GM23338 (cell line): ENCODE results near the gene CUL7. TPM values are rescaled to one million over a fixed set of nuclear protein-coding genes. Genes with fewer than 3 reads are reported as not detected.

Experiments
- ATAC-seq: fragments of 200-7000 bp; cut with Tn5 transposase; 3 replicates; pipeline ENCODE4 v1.9.1; 2020
- DNase-seq: peaks from one replicate; pipeline ENCODE4 v3.0.0-alpha.2; 2015; ENCODE audit warnings: low spot score
- H2AFZ ChIP-seq: fragments of 200-600 bp; sonication (generic); 2 replicates; pipeline ENCODE4 v1.8.0; 2016; ENCODE audit warnings: antibody characterized with exemption, mild to moderate bottlenecking, moderate library complexity
- H3F3A ChIP-seq: fragments of 200-600 bp; sonication (generic); replicated peaks from 2 replicates; pipeline ENCODE4 v1.8.0; 2017; ENCODE audit warnings: antibody characterized with exemption, mixed run types, low read depth
- H3K27ac ChIP-seq: fragments of 200-600 bp; sonication (generic); 2 replicates; pipeline ENCODE4 v1.6.1; 2016; ENCODE audit warnings: low read depth
- H3K27me3 ChIP-seq: fragments of 200-600 bp; sonication (generic); 2 replicates; pipeline ENCODE4 v1.8.0; 2016; ENCODE audit warnings: mild to moderate bottlenecking, mixed run types, moderate library complexity; ENCODE audit not compliant: insufficient read depth
- H3K36me3 ChIP-seq: fragments of 200-600 bp; sonication (generic); 2 replicates; pipeline ENCODE4 v1.8.0; 2016; ENCODE audit warnings: mild to moderate bottlenecking; ENCODE audit not compliant: insufficient read depth
- H3K4me1 ChIP-seq: fragments of 200-600 bp; sonication (generic); 2 replicates; pipeline ENCODE4 v1.8.0; 2016; ENCODE audit warnings: mild to moderate bottlenecking, moderate library complexity; ENCODE audit not compliant: insufficient read depth
- H3K4me2 ChIP-seq: fragments of 200-600 bp; sonication (generic); 2 replicates; pipeline ENCODE4 v1.7.1; 2017; ENCODE audit warnings: mixed run types
- H3K4me3 ChIP-seq: fragments of 200-600 bp; sonication (generic); 2 replicates; pipeline ENCODE4 v1.6.1; 2016; ENCODE audit warnings: mixed run types
- H3K79me2 ChIP-seq: fragments of 200-600 bp; sonication (generic); replicated peaks from 2 replicates; pipeline ENCODE4 v1.8.0; 2017; ENCODE audit warnings: mild to moderate bottlenecking; ENCODE audit not compliant: insufficient read depth
- H3K9me2 ChIP-seq: fragments of 200-600 bp; sonication (generic); 2 replicates; pipeline ENCODE4 v1.8.0; 2017; ENCODE audit not compliant: insufficient read depth
- H4K20me1 ChIP-seq: fragments of 200-600 bp; sonication (generic); replicated peaks from 2 replicates; pipeline ENCODE4 v1.8.0; 2017; ENCODE audit warnings: mild to moderate bottlenecking; ENCODE audit not compliant: insufficient read depth
- H3K27ac Mint-ChIP-seq: 2 replicates; pipeline ENCODE4 v1.8.0; 2020; ENCODE audit warnings: inconsistent platforms, mild to moderate bottlenecking, moderate library complexity, mixed read lengths
- H3K27me3 Mint-ChIP-seq: 3 replicates; pipeline ENCODE4 v1.8.0; 2022; ENCODE audit warnings: low read depth, mild to moderate bottlenecking, moderate library complexity, mixed read lengths, inconsistent platforms; ENCODE audit not compliant: insufficient read depth, poor library complexity
- H3K36me3 Mint-ChIP-seq: 3 replicates; pipeline ENCODE4 v1.8.0; 2021; ENCODE audit warnings: low read depth, mild to moderate bottlenecking, inconsistent platforms, moderate library complexity, mixed read lengths
- H3K4me1 Mint-ChIP-seq: 3 replicates; pipeline ENCODE4 v1.8.0; 2020; ENCODE audit warnings: mild to moderate bottlenecking, inconsistent platforms, mixed read lengths
- H3K4me3 Mint-ChIP-seq: 3 replicates; pipeline ENCODE4 v1.8.0; 2021; ENCODE audit warnings: moderate library complexity, mild to moderate bottlenecking, inconsistent platforms, mixed read lengths
- H3K9me3 Mint-ChIP-seq: 3 replicates; pipeline ENCODE4 v1.8.0; 2020; ENCODE audit warnings: moderate library complexity, mild to moderate bottlenecking, inconsistent platforms, mixed read lengths
- CREB1 ChIP-seq: fragments of 250-450 bp; sonication (Bioruptor Pico); IDR thresholded peaks from 2 replicates; pipeline ENCODE4 v1.5.0; 2020; ENCODE audit warnings: low read depth, mild to moderate bottlenecking, moderate library complexity
- EZH2 ChIP-seq: fragments of 200-600 bp; sonication (generic); IDR thresholded peaks from one replicate; pipeline ENCODE4 v1.8.0; 2017; ENCODE audit warnings: antibody characterized with exemption, mild to moderate bottlenecking, low read depth; ENCODE audit not compliant: unreplicated experiment
- EZH2phosphoT487 ChIP-seq: fragments of 200-600 bp; sonication (generic); IDR thresholded peaks from one replicate; pipeline ENCODE4 v1.8.1; 2018; ENCODE audit warnings: antibody characterized with exemption; ENCODE audit not compliant: unreplicated experiment
- JUNB ChIP-seq: IDR thresholded peaks from one replicate; pipeline ENCODE4 v1.6.1; 2016; ENCODE audit warnings: antibody characterized with exemption; ENCODE audit not compliant: unreplicated experiment
- POLR2AphosphoS5 ChIP-seq: IDR thresholded peaks from 2 replicates; pipeline ENCODE4 v1.6.1; 2016; ENCODE audit warnings: antibody characterized with exemption, low read depth
- STAT1 ChIP-seq: IDR thresholded peaks from one replicate; pipeline ENCODE4 v1.6.1; 2016; ENCODE audit warnings: antibody characterized with exemption; ENCODE audit not compliant: unreplicated experiment
- ZNF114 ChIP-seq: fragments of 250-450 bp; sonication (Bioruptor Pico); IDR thresholded peaks from 2 replicates; pipeline ENCODE4 v1.5.0; 2020; ENCODE audit warnings: mild to moderate bottlenecking, moderate library complexity
- ZNF331 ChIP-seq: fragments of 250-450 bp; sonication (Bioruptor Pico); IDR thresholded peaks from 2 replicates; pipeline ENCODE4 v1.5.0; 2020; ENCODE audit warnings: low read depth, mild to moderate bottlenecking, moderate library complexity
- polyA plus RNA-seq: library from polyadenylated mRNA; unstranded; fragments of >200 nt; fragmentation: Nextera tagmentation; extraction: Ambion mirVana; gene quantifications from 2 replicates; pipeline ENCODE4 v1.2.1, GENCODE V29; 2016
- total RNA-seq: library from RNA; depleted of rRNA; stranded (reverse); fragments of >200 nt; shearing (Covaris generic); gene quantifications from 2 replicates; pipeline ENCODE4 v1.2.3, GENCODE V29; 2014
- TF ChIP-seq, protein P1 (sequence below): fragments of 250-450 bp; sonication (Bioruptor Pico); IDR thresholded peaks from 2 replicates; pipeline ENCODE4 v1.5.0; 2020; ENCODE audit warnings: mild to moderate bottlenecking, moderate library complexity
- TF ChIP-seq, protein P2 (sequence below), 2 experiments: fragments of 200-600 bp in 1 of 2; sonication (generic) in 1 of 2; conservative IDR thresholded peaks; 2 replicates each; pipeline versions ENCODE4 v1.5.1 to v1.6.1; 2016 to 2017; ENCODE audit warnings: antibody characterized with exemption in 2 of 2, low read depth in 2 of 2, mild to moderate bottlenecking in 2 of 2, moderate library complexity in 1 of 2
- TF ChIP-seq, protein P3 (sequence below): IDR thresholded peaks from one replicate; pipeline ENCODE4 v1.6.1; 2018; ENCODE audit warnings: antibody characterized with exemption; ENCODE audit not compliant: unreplicated experiment
- TF ChIP-seq, protein P4 (sequence below): IDR thresholded peaks from 2 replicates; pipeline ENCODE4 v1.6.1; 2016; ENCODE audit warnings: antibody characterized with exemption

Gene CUL7
- total and polyA plus RNA-seq, 2 experiments from 2014 or later, result 3.4 to 13.2 TPM

DNA sequence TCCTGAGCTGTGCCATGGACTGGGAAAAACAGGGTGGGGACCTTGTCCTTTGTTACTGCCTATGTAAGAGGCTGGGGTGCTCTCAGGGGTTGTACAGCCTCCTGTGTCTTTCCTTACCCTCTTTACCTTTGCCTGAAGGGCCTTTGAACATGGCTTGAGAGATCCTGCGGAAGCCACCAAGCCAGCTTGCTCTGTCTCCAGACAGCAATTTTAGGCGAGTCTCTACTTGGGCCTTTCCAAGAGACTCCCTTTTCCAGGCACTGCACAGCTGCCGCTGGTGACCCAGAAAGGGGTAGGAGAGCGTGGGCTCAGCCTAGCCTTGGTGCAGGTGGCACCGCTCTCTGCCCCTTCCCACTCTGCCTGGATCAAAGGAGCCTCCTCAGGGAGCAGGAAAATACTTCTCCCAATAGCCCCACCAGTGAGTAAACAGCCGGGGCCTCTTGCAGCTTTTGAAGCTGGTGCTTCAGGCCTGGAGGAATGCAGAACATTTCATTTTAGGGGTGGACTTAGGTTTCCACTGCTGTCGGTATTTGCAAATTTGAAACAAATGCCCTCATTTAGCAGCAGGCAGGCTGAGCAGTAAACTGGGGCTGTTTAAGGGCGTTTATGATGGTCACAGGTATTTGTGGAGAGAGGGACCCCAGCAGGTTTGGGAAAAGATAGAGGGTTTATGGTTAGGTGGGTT lies 36.4 kb upstream of the CUL7 start (continued):
- TF ChIP-seq, protein P1, sequence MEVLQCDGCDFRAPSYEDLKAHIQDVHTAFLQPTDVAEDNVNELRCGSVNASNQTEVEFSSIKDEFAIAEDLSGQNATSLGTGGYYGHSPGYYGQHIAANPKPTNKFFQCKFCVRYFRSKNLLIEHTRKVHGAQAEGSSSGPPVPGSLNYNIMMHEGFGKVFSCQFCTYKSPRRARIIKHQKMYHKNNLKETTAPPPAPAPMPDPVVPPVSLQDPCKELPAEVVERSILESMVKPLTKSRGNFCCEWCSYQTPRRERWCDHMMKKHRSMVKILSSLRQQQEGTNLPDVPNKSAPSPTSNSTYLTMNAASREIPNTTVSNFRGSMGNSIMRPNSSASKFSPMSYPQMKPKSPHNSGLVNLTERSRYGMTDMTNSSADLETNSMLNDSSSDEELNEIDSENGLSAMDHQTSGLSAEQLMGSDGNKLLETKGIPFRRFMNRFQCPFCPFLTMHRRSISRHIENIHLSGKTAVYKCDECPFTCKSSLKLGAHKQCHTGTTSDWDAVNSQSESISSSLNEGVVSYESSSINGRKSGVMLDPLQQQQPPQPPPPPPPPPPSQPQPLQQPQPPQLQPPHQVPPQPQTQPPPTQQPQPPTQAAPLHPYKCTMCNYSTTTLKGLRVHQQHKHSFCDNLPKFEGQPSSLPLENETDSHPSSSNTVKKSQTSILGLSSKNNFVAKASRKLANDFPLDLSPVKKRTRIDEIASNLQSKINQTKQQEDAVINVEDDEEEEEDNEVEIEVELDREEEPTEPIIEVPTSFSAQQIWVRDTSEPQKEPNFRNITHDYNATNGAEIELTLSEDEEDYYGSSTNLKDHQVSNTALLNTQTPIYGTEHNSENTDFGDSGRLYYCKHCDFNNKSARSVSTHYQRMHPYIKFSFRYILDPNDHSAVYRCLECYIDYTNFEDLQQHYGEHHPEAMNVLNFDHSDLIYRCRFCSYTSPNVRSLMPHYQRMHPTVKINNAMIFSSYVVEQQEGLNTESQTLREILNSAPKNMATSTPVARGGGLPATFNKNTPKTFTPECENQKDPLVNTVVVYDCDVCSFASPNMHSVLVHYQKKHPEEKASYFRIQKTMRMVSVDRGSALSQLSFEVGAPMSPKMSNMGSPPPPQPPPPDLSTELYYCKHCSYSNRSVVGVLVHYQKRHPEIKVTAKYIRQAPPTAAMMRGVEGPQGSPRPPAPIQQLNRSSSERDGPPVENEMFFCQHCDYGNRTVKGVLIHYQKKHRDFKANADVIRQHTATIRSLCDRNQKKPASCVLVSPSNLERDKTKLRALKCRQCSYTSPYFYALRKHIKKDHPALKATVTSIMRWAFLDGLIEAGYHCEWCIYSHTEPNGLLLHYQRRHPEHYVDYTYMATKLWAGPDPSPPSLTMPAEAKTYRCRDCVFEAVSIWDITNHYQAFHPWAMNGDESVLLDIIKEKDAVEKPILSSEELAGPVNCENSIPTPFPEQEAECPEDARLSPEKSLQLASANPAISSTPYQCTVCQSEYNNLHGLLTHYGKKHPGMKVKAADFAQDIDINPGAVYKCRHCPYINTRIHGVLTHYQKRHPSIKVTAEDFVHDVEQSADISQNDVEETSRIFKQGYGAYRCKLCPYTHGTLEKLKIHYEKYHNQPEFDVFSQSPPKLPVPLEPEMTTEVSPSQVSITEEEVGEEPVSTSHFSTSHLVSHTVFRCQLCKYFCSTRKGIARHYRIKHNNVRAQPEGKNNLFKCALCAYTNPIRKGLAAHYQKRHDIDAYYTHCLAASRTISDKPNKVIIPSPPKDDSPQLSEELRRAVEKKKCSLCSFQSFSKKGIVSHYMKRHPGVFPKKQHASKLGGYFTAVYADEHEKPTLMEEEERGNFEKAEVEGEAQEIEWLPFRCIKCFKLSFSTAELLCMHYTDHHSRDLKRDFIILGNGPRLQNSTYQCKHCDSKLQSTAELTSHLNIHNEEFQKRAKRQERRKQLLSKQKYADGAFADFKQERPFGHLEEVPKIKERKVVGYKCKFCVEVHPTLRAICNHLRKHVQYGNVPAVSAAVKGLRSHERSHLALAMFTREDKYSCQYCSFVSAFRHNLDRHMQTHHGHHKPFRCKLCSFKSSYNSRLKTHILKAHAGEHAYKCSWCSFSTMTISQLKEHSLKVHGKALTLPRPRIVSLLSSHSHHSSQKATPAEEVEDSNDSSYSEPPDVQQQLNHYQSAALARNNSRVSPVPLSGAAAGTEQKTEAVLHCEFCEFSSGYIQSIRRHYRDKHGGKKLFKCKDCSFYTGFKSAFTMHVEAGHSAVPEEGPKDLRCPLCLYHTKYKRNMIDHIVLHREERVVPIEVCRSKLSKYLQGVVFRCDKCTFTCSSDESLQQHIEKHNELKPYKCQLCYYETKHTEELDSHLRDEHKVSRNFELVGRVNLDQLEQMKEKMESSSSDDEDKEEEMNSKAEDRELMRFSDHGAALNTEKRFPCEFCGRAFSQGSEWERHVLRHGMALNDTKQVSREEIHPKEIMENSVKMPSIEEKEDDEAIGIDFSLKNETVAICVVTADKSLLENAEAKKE (CRISPR knock-in tag), result no peak
- TF ChIP-seq JUNB (no peak), CREB1 (no peak)

DNA sequence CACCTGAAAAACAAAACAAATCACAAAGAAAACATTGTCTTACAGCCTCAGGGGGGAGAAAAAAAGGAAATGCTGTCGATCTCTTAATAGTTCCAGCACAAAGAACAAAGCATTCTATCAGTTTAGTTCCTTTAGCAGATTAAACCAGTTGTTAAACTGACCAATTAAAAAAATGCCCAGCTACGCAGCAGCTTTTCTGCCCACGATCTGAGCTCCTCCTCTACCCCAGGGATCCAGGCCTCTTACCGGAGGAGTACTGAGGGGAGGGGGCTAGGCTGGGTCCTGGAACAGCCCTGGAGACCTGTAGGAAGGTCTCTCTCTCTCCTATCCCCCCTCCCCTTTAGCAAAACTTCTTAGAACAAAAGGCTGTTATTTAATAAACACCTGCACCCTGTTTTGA lies 35.8 kb upstream of the CUL7 start:
- H3K4me1 Mint-ChIP-seq, result peaks cover 62% of the 10 kb centered on the region
- Histone ChIP-seq H4K20me1 (peaks cover 6% of the 10 kb centered on the region), H3K27ac (peak overlapping the region; percentile 93), H3K79me2 (peaks cover 74% of the 10 kb centered on the region), H3K4me3 (peak overlapping the region; percentile 44), H3F3A (peaks cover 16% of the 10 kb centered on the region), H3K9me2 (no peaks in the 10 kb centered on the region), H2AFZ (no peak overlapping the region), H3K36me3 (no peaks in the 10 kb centered on the region), H3K27me3 (no peaks in the 10 kb centered on the region), H3K4me1 (peaks cover 52% of the 10 kb centered on the region), H3K4me2 (peak overlapping the region; percentile 70)
- peak; percentile 64 for ATAC-seq
- no peaks in the 10 kb centered on the region; the same call in 2 of the 3 replicates for H3K36me3 Mint-ChIP-seq
- DNase-seq, result peak; percentile 68
- H3K27ac Mint-ChIP-seq, result peak overlapping the region; percentile 92
- H3K4me3 Mint-ChIP-seq, result peak overlapping the region; percentile 58
- H3K27me3 Mint-ChIP-seq, result peaks cover 5% of the 10 kb centered on the region
- no peaks in the 10 kb centered on the region for H3K9me3 Mint-ChIP-seq
- TF ChIP-seq, protein P2, sequence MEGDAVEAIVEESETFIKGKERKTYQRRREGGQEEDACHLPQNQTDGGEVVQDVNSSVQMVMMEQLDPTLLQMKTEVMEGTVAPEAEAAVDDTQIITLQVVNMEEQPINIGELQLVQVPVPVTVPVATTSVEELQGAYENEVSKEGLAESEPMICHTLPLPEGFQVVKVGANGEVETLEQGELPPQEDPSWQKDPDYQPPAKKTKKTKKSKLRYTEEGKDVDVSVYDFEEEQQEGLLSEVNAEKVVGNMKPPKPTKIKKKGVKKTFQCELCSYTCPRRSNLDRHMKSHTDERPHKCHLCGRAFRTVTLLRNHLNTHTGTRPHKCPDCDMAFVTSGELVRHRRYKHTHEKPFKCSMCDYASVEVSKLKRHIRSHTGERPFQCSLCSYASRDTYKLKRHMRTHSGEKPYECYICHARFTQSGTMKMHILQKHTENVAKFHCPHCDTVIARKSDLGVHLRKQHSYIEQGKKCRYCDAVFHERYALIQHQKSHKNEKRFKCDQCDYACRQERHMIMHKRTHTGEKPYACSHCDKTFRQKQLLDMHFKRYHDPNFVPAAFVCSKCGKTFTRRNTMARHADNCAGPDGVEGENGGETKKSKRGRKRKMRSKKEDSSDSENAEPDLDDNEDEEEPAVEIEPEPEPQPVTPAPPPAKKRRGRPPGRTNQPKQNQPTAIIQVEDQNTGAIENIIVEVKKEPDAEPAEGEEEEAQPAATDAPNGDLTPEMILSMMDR (conservative IDR thresholded peaks at IDR 0.05; ENCODE audit: low read depth in 2 of 2), result no peak
- TF ChIP-seq STAT1 (no peak), ZNF331 (no peak), JUNB (no peak), EZH2phosphoT487 (no peak), EZH2 (no peak), POLR2AphosphoS5 (no peak), CREB1 (no peak), ZNF114 (CRISPR knock-in tag) (no peak)
- TF ChIP-seq, protein P3, sequence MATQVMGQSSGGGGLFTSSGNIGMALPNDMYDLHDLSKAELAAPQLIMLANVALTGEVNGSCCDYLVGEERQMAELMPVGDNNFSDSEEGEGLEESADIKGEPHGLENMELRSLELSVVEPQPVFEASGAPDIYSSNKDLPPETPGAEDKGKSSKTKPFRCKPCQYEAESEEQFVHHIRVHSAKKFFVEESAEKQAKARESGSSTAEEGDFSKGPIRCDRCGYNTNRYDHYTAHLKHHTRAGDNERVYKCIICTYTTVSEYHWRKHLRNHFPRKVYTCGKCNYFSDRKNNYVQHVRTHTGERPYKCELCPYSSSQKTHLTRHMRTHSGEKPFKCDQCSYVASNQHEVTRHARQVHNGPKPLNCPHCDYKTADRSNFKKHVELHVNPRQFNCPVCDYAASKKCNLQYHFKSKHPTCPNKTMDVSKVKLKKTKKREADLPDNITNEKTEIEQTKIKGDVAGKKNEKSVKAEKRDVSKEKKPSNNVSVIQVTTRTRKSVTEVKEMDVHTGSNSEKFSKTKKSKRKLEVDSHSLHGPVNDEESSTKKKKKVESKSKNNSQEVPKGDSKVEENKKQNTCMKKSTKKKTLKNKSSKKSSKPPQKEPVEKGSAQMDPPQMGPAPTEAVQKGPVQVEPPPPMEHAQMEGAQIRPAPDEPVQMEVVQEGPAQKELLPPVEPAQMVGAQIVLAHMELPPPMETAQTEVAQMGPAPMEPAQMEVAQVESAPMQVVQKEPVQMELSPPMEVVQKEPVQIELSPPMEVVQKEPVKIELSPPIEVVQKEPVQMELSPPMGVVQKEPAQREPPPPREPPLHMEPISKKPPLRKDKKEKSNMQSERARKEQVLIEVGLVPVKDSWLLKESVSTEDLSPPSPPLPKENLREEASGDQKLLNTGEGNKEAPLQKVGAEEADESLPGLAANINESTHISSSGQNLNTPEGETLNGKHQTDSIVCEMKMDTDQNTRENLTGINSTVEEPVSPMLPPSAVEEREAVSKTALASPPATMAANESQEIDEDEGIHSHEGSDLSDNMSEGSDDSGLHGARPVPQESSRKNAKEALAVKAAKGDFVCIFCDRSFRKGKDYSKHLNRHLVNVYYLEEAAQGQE, result no peak
- TF ChIP-seq, protein P4, sequence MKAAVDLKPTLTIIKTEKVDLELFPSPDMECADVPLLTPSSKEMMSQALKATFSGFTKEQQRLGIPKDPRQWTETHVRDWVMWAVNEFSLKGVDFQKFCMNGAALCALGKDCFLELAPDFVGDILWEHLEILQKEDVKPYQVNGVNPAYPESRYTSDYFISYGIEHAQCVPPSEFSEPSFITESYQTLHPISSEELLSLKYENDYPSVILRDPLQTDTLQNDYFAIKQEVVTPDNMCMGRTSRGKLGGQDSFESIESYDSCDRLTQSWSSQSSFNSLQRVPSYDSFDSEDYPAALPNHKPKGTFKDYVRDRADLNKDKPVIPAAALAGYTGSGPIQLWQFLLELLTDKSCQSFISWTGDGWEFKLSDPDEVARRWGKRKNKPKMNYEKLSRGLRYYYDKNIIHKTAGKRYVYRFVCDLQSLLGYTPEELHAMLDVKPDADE, result no peak
